ENCODE data around the gene CDNF. TPM values are rescaled to one million over a fixed set of nuclear protein-coding genes. Genes with fewer than 3 reads are reported as not detected.

Gene CDNF
- total RNA-seq, 1 donor from 2014 or later, result 1.9 TPM

DNA sequence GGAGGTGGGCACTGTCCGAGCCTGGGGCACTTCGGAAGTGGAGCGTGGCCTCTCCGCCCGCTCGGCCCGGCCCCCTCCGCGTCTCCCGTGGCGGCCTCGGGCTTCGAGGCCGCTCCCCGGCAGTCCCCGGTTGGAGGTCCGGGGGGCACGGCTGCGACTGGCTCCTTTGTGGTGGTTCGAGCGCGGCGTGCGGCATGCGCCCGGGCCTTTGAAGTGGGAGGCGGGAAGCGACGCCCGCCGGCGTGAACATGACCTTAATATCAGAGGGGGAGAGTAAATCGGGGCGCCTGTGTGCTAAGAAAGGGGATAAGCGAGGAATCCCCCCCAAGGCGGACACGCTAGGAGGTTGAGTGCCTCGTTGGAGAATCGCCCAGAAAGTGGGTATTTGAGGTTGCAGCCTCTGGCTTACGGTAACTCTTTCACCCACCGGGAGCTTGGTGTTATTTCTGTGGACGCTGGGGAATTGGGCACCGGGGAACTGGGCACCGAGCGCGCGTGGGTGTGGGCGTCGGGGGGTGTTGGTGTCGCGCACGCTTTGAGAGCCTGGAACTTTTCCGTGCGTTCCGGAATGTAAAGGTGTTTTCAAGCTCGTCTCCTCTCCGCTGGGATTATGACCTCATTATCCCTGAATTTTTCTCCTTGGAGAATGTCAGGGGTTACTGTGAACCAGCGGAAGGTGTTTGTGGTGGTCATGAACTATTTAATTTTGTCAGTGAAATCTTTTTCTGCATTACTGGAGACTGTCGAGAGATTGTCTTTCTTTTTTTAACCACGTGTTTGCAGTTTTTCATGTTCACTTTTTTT, 41.5 kb upstream of the CDNF start:
- Mint-ChIP-seq H3K36me3 (ENCODE audit: low read depth, unreplicated experiment) (no peaks in the 10 kb centered on the region), H3K4me3 (ENCODE audit: unreplicated experiment) (peak overlapping the region; percentile 96), H3K9me3 (ENCODE audit: unreplicated experiment) (no peaks in the 10 kb centered on the region), H3K27me3 (ENCODE audit: unreplicated experiment) (peaks cover 13% of the 10 kb centered on the region), H3K27ac (ENCODE audit: unreplicated experiment) (peak overlapping the region; percentile 91), H3K4me1 (ENCODE audit: unreplicated experiment) (peaks cover 31% of the 10 kb centered on the region)
- no peak for DNase-seq (ENCODE audit: low spot score)
- TF ChIP-seq, protein P1, sequence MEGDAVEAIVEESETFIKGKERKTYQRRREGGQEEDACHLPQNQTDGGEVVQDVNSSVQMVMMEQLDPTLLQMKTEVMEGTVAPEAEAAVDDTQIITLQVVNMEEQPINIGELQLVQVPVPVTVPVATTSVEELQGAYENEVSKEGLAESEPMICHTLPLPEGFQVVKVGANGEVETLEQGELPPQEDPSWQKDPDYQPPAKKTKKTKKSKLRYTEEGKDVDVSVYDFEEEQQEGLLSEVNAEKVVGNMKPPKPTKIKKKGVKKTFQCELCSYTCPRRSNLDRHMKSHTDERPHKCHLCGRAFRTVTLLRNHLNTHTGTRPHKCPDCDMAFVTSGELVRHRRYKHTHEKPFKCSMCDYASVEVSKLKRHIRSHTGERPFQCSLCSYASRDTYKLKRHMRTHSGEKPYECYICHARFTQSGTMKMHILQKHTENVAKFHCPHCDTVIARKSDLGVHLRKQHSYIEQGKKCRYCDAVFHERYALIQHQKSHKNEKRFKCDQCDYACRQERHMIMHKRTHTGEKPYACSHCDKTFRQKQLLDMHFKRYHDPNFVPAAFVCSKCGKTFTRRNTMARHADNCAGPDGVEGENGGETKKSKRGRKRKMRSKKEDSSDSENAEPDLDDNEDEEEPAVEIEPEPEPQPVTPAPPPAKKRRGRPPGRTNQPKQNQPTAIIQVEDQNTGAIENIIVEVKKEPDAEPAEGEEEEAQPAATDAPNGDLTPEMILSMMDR (IDR thresholded peaks at IDR 0.05; ENCODE audit: unreplicated experiment), result no peak

GRCh38 chr10:14878266-14879123, 40.7 kb upstream of the CDNF start, which contains the start of gene SUV39H2:
SUV39H2 (plus strand) TSS chr10:14878866; CDS start chr10:14878889, 23 bp downstream.
- peak; percentile 98 for DNase-seq (ENCODE audit: low spot score)
- Mint-ChIP-seq H3K4me3 (ENCODE audit: unreplicated experiment) (peak within 1 kb of the TSS; percentile 98), H3K27ac (ENCODE audit: unreplicated experiment) (peak within 1 kb of the TSS; percentile 92), H3K36me3 (ENCODE audit: low read depth, unreplicated experiment) (no peaks in the 10 kb centered on the region), H3K4me1 (ENCODE audit: unreplicated experiment) (peaks cover 31% of the 10 kb centered on the region), H3K27me3 (ENCODE audit: unreplicated experiment) (peaks cover 13% of the 10 kb centered on the region), H3K9me3 (ENCODE audit: unreplicated experiment) (no peaks in the 10 kb centered on the region)
- TF ChIP-seq, protein P1 (IDR thresholded peaks at IDR 0.05; ENCODE audit: unreplicated experiment), result no peak

GRCh38 chr10:14876764-14877163, 38.9 kb upstream of the CDNF start:
- no peaks in the 10 kb centered on the region for H3K9me3 Mint-ChIP-seq (ENCODE audit: unreplicated experiment)
- H3K4me1 Mint-ChIP-seq (ENCODE audit: unreplicated experiment), result peaks cover 22% of the 10 kb centered on the region
- TF ChIP-seq, protein P1 (IDR thresholded peaks at IDR 0.05; ENCODE audit: unreplicated experiment), result no peak
- peak overlapping the region; percentile 98 for H3K4me3 Mint-ChIP-seq (ENCODE audit: unreplicated experiment)
- DNase-seq (ENCODE audit: low spot score), result no peak
- H3K27ac Mint-ChIP-seq (ENCODE audit: unreplicated experiment), result peak overlapping the region; percentile 55
- H3K27me3 Mint-ChIP-seq (ENCODE audit: unreplicated experiment), result peaks cover 13% of the 10 kb centered on the region
- no peaks in the 10 kb centered on the region for H3K36me3 Mint-ChIP-seq (ENCODE audit: low read depth, unreplicated experiment)

DNA sequence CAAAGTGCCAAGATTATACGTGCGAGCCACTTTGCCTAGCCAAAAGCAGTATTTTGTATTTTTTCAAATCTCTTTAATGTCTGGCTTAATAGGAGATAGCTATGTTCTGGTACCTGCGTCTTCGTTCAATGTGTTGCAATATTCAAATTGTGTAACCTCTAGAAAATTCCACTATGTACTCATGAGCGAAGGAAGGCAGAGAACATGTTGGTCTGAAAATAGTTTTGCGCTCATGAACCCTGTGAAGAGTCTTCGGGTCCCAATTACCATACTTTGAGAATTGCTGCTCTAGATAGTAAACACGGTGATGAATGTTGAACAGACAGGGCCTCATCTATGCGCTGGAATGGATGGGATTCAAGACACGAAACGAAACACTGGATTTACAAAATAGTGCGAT, 38.1 kb upstream of the CDNF start:
- Mint-ChIP-seq H3K27me3 (ENCODE audit: unreplicated experiment) (peaks cover 13% of the 10 kb centered on the region), H3K36me3 (ENCODE audit: low read depth, unreplicated experiment) (no peaks in the 10 kb centered on the region), H3K9me3 (ENCODE audit: unreplicated experiment) (no peaks in the 10 kb centered on the region), H3K4me1 (ENCODE audit: unreplicated experiment) (peaks cover 21% of the 10 kb centered on the region), H3K27ac (ENCODE audit: unreplicated experiment) (peak overlapping the region; percentile 59), H3K4me3 (ENCODE audit: unreplicated experiment) (peak overlapping the region; percentile 73)
- TF ChIP-seq, protein P1 (IDR thresholded peaks at IDR 0.05; ENCODE audit: unreplicated experiment), result no peak
- no peak for DNase-seq (ENCODE audit: low spot score)
